Loucy (cell line): Measurements from ENCODE around the gene PKP2.

Source experiments
- H2AFZ ChIP-seq: fragments of 200-600 bp; sonication (generic); 2 replicates; pipeline ENCODE4 v1.6.0; 2016; ENCODE audit warnings: antibody characterized with exemption, mild to moderate bottlenecking, low read length, moderate library complexity
- H3F3A ChIP-seq: fragments of 200-600 bp; 2 replicates; pipeline ENCODE4 v1.6.0; 2016; ENCODE audit warnings: antibody characterized with exemption, low read depth, mild to moderate bottlenecking
- H3K27me3 ChIP-seq: fragments of 200-600 bp; sonication (generic); 2 replicates; pipeline ENCODE4 v1.6.1; 2014; ENCODE audit warnings: low read length, mild to moderate bottlenecking; ENCODE audit not compliant: insufficient read depth, poor library complexity, severe bottlenecking
- H3K36me3 ChIP-seq: fragments of 200-600 bp; sonication (generic); 2 replicates; pipeline ENCODE4 v1.6.1; 2016; ENCODE audit warnings: low read length; ENCODE audit not compliant: insufficient read depth
- H3K4me1 ChIP-seq: fragments of 200-600 bp; sonication (generic); 2 replicates; pipeline ENCODE4 v1.5.1; 2014; ENCODE audit warnings: low read length, mild to moderate bottlenecking; ENCODE audit not compliant: insufficient read depth, poor library complexity, severe bottlenecking
- H3K4me2 ChIP-seq: fragments of 200-600 bp; sonication (generic); 2 replicates; pipeline ENCODE4 v1.6.0; 2014; ENCODE audit warnings: antibody characterized with exemption, low read length, low read depth, mild to moderate bottlenecking; ENCODE audit not compliant: poor library complexity, severe bottlenecking
- H3K4me3 ChIP-seq: fragments of 200-600 bp; sonication (generic); 2 replicates; pipeline ENCODE4 v1.5.1; 2014; ENCODE audit warnings: low read length, mild to moderate bottlenecking, mixed read lengths; ENCODE audit not compliant: poor library complexity, severe bottlenecking
- H3K79me2 ChIP-seq: fragments of 200-600 bp; sonication (generic); 2 replicates; pipeline ENCODE4 v1.6.1; 2014; ENCODE audit warnings: low read length; ENCODE audit not compliant: insufficient read depth
- H3K9ac ChIP-seq: fragments of 200-600 bp; sonication (generic); 2 replicates; pipeline ENCODE4 v1.6.0; 2014; ENCODE audit warnings: mild to moderate bottlenecking, low read depth, low read length, moderate library complexity; ENCODE audit not compliant: poor library complexity, severe bottlenecking
- H3K9me2 ChIP-seq: fragments of 200-600 bp; sonication (generic); replicated peaks from 2 replicates; pipeline ENCODE4 v1.6.1; 2016; ENCODE audit warnings: low read depth, low read length, mixed read lengths
- H3K9me3 ChIP-seq: fragments of 200-600 bp; sonication (generic); 2 replicates; pipeline ENCODE4 v1.6.1; 2014; ENCODE audit warnings: mild to moderate bottlenecking, antibody characterized with exemption, low read length, low read depth; ENCODE audit not compliant: insufficient read depth
- H4K20me1 ChIP-seq: fragments of 200-600 bp; sonication (generic); 2 replicates; pipeline ENCODE4 v1.6.0; 2014; ENCODE audit warnings: antibody characterized with exemption, low read length, mild to moderate bottlenecking; ENCODE audit not compliant: insufficient read depth, poor library complexity, severe bottlenecking
- EZH2phosphoT487 ChIP-seq: fragments of 200-600 bp; IDR thresholded peaks from 2 replicates; pipeline ENCODE4 v1.6.1; 2018; ENCODE audit warnings: antibody characterized with exemption, mild to moderate bottlenecking, moderate library complexity, borderline replicate concordance
- TF ChIP-seq, protein P1 (sequence below): fragments of 200-600 bp; sonication (generic); conservative IDR thresholded peaks from 2 replicates; pipeline ENCODE4 v1.5.1; 2014; ENCODE audit warnings: mild to moderate bottlenecking, antibody characterized with exemption, low read length

Gene PKP2

DNA sequence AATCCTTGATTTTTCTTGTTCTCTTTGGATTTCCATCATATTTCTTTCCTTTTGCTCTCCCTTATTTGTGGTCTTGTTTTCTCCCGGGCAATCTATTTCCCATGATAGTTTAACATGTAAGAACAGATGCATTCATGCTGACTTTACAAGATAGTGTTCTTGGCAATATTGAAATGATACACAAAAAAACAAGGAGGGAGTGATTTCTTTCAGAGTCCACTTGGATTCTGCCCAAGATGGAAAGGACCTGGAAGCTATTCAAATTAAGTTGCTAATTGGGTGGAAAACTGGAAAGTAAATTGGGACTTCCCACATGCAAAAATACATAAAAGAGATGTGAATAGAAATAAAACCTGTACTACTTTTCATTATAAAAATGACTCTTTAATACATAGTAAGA, 126.4 kb downstream of the PKP2 start:
- Histone ChIP-seq H3K9ac (no peak overlapping the region), H3K9me3 (no peaks in the 10 kb centered on the region), H3F3A (no peaks in the 10 kb centered on the region), H3K36me3 (no peaks in the 10 kb centered on the region), H3K79me2 (no peaks in the 10 kb centered on the region), H3K9me2 (no peaks in the 10 kb centered on the region), H3K4me3 (no peak overlapping the region), H3K4me1 (no peaks in the 10 kb centered on the region), H3K4me2 (no peak overlapping the region), H4K20me1 (no peaks in the 10 kb centered on the region), H3K27me3 (no peaks in the 10 kb centered on the region), H2AFZ (no peak overlapping the region)
- TF ChIP-seq, protein P1, sequence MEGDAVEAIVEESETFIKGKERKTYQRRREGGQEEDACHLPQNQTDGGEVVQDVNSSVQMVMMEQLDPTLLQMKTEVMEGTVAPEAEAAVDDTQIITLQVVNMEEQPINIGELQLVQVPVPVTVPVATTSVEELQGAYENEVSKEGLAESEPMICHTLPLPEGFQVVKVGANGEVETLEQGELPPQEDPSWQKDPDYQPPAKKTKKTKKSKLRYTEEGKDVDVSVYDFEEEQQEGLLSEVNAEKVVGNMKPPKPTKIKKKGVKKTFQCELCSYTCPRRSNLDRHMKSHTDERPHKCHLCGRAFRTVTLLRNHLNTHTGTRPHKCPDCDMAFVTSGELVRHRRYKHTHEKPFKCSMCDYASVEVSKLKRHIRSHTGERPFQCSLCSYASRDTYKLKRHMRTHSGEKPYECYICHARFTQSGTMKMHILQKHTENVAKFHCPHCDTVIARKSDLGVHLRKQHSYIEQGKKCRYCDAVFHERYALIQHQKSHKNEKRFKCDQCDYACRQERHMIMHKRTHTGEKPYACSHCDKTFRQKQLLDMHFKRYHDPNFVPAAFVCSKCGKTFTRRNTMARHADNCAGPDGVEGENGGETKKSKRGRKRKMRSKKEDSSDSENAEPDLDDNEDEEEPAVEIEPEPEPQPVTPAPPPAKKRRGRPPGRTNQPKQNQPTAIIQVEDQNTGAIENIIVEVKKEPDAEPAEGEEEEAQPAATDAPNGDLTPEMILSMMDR = no peak
- no peak for TF ChIP-seq EZH2phosphoT487

DNA sequence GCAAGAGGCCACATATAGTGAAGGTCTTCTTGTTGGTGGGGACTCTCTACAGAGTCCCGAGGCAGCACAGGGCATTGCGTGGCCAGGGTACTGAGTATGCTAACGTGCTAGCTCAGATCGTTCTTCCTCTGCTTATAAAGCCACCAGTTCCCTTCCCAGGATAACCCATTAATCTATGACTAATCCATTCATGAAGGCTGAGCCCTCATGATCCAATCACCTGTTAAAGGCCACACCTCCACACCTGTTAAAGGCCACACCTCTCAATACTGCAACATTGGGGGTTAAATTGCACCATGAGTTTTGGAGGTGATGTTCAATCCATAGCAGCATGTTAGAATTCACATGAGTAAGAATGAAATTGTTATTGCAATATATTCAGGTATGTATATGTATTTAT, 128.1 kb downstream of the PKP2 start:
- Histone ChIP-seq H3K9me3 (no peaks in the 10 kb centered on the region), H3K9me2 (no peaks in the 10 kb centered on the region), H3K4me2 (no peak overlapping the region)

GRCh38 chr12:32765906-32766305, 130.7 kb downstream of the PKP2 start:
- TF ChIP-seq EZH2phosphoT487 = no peak
- TF ChIP-seq, protein P1 = no peak
- H2AFZ ChIP-seq = no peak overlapping the region
- no peaks in the 10 kb centered on the region for H3F3A ChIP-seq
- no peaks in the 10 kb centered on the region for H3K27me3 ChIP-seq
- H3K9me2 ChIP-seq = no peaks in the 10 kb centered on the region
- no peak overlapping the region for H3K9ac ChIP-seq
- H3K4me2 ChIP-seq = no peak overlapping the region
- H4K20me1 ChIP-seq = no peaks in the 10 kb centered on the region
- no peaks in the 10 kb centered on the region for H3K9me3 ChIP-seq
- H3K36me3 ChIP-seq = no peaks in the 10 kb centered on the region
- no peak overlapping the region for H3K4me3 ChIP-seq
- H3K4me1 ChIP-seq = no peaks in the 10 kb centered on the region
- H3K79me2 ChIP-seq = no peaks in the 10 kb centered on the region

More for the DNA sequence above, 128.1 kb downstream of the PKP2 start:
- no peaks in the 10 kb centered on the region for H3K36me3 ChIP-seq
- no peaks in the 10 kb centered on the region for H3F3A ChIP-seq
- H3K9ac ChIP-seq = no peak overlapping the region
- TF ChIP-seq, protein P1 = no peak
- TF ChIP-seq EZH2phosphoT487 = no peak
- H2AFZ ChIP-seq = no peak overlapping the region
- no peaks in the 10 kb centered on the region for H4K20me1 ChIP-seq
- H3K27me3 ChIP-seq = no peaks in the 10 kb centered on the region
- no peaks in the 10 kb centered on the region for H3K79me2 ChIP-seq
- no peaks in the 10 kb centered on the region for H3K4me1 ChIP-seq
- H3K4me3 ChIP-seq = no peak overlapping the region
